Measurements from ENCODE around the gene LIAS. TPM values are rescaled to one million over a fixed set of nuclear protein-coding genes. Genes with fewer than 3 reads are reported as not detected.
A peak's percentile ranks its signal among the peaks of the same experiment; 100 is the strongest.

LIAS gene
- total and polyA plus RNA-seq, 4 donors = 7.1 to 9.7 (median 9.5) TPM

DNA sequence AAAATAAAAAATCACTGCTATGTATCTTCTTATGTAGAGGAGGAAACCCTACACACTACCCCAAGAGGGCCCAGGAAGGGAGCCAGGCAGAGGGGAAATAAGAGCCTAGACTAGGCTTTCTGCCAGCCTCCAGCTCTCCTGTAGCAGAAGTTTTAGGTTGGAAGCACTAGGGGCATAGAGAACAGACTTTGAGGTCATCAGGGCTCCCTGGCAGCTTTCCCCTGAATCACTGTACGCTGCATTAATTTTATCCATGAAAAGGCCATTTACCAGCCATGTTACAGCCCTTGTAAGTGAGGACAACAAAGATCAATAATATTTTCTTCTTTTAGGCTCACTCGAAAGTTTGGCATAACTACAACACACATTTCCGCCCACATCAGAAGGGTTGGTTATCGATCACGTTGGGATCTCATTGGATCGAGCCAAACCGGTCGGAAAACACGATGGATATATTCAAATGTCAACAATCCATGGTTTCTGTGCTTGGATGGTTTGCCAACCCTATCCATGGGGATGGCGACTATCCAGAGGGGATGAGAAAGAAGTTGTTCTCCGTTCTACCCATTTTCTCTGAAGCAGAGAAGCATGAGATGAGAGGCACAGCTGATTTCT, 24.9 kb upstream of the LIAS start:
- Histone ChIP-seq H3K9ac (ENCODE audit: low read depth in 1 of 2, low read length in 2 of 2) (no peak overlapping the region), H3K9me3 (ENCODE audit: control insufficient read depth in 4 of 4, low read length in 3 of 4) (no peaks in the 10 kb centered on the region), H3K27ac (ENCODE audit: low read depth in 1 of 2, low read length in 2 of 2) (peak overlapping the region in 1 of 2 donors; percentile 55), H3K36me3 (ENCODE audit: control insufficient read depth in 4 of 4, insufficient read depth in 3 of 4, low read depth in 1 of 4, low read length in 3 of 4) (peaks cover 0 to 4% (median 1%) of the 10 kb centered on the region in 4 donors), H3K4me1 (ENCODE audit: control insufficient read depth in 4 of 4, insufficient read depth in 4 of 4, low read length in 3 of 4) (peaks cover 5 to 54% (median 35%) of the 10 kb centered on the region in 4 donors), H3K27me3 (ENCODE audit: control insufficient read depth in 4 of 4, insufficient read depth in 4 of 4, low read length in 3 of 4) (no peaks in the 10 kb centered on the region), H3K4me3 (ENCODE audit: low read depth in 1 of 3, low read length in 3 of 3) (peak overlapping the region; percentile 3 to 45 (median 27))
- WGBS = 38% methylated on average over 11 of the region's 11 CpGs
- TF ChIP-seq YY1 (IDR thresholded peaks at IDR 0.05) (peak; percentile 89), TAF1 (conservative IDR thresholded peaks at IDR 0.05) (peak; percentile 38), SP1 (IDR thresholded peaks at IDR 0.05) (peak; percentile 55), RXRA (IDR thresholded peaks at IDR 0.05) (peak; percentile 66 to 81), FOXA2 (IDR thresholded peaks at IDR 0.05) (peak; percentile 61), JUND (IDR thresholded peaks at IDR 0.05) (peak in 1 of 2 donors; percentile 58), HNF4A (conservative IDR thresholded peaks at IDR 0.05) (peak in 1 of 2 donors; percentile 69), FOXA1 (IDR thresholded peaks at IDR 0.05) (peak; percentile 72), HNF4G (IDR thresholded peaks at IDR 0.05) (no peak), NR2F2 (IDR thresholded peaks at IDR 0.05) (no peak), RAD21 (IDR thresholded peaks at IDR 0.05) (peak; percentile 55 to 68), EGR1 (IDR thresholded peaks at IDR 0.05; ENCODE audit: low read depth in 2 of 2) (peak; percentile 64 to 65)
- TF ChIP-seq, protein P1, sequence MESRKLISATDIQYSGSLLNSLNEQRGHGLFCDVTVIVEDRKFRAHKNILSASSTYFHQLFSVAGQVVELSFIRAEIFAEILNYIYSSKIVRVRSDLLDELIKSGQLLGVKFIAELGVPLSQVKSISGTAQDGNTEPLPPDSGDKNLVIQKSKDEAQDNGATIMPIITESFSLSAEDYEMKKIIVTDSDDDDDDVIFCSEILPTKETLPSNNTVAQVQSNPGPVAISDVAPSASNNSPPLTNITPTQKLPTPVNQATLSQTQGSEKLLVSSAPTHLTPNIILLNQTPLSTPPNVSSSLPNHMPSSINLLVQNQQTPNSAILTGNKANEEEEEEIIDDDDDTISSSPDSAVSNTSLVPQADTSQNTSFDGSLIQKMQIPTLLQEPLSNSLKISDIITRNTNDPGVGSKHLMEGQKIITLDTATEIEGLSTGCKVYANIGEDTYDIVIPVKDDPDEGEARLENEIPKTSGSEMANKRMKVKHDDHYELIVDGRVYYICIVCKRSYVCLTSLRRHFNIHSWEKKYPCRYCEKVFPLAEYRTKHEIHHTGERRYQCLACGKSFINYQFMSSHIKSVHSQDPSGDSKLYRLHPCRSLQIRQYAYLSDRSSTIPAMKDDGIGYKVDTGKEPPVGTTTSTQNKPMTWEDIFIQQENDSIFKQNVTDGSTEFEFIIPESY (IDR thresholded peaks at IDR 0.05) = no peak
- TF ChIP-seq, protein P2, sequence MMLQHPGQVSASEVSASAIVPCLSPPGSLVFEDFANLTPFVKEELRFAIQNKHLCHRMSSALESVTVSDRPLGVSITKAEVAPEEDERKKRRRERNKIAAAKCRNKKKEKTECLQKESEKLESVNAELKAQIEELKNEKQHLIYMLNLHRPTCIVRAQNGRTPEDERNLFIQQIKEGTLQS (IDR thresholded peaks at IDR 0.05) = no peak
- TF ChIP-seq, protein P3, sequence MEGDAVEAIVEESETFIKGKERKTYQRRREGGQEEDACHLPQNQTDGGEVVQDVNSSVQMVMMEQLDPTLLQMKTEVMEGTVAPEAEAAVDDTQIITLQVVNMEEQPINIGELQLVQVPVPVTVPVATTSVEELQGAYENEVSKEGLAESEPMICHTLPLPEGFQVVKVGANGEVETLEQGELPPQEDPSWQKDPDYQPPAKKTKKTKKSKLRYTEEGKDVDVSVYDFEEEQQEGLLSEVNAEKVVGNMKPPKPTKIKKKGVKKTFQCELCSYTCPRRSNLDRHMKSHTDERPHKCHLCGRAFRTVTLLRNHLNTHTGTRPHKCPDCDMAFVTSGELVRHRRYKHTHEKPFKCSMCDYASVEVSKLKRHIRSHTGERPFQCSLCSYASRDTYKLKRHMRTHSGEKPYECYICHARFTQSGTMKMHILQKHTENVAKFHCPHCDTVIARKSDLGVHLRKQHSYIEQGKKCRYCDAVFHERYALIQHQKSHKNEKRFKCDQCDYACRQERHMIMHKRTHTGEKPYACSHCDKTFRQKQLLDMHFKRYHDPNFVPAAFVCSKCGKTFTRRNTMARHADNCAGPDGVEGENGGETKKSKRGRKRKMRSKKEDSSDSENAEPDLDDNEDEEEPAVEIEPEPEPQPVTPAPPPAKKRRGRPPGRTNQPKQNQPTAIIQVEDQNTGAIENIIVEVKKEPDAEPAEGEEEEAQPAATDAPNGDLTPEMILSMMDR (IDR thresholded peaks at IDR 0.05; ENCODE audit: low read depth, low read length, missing input control) = no peak
- TF ChIP-seq, protein P4, sequence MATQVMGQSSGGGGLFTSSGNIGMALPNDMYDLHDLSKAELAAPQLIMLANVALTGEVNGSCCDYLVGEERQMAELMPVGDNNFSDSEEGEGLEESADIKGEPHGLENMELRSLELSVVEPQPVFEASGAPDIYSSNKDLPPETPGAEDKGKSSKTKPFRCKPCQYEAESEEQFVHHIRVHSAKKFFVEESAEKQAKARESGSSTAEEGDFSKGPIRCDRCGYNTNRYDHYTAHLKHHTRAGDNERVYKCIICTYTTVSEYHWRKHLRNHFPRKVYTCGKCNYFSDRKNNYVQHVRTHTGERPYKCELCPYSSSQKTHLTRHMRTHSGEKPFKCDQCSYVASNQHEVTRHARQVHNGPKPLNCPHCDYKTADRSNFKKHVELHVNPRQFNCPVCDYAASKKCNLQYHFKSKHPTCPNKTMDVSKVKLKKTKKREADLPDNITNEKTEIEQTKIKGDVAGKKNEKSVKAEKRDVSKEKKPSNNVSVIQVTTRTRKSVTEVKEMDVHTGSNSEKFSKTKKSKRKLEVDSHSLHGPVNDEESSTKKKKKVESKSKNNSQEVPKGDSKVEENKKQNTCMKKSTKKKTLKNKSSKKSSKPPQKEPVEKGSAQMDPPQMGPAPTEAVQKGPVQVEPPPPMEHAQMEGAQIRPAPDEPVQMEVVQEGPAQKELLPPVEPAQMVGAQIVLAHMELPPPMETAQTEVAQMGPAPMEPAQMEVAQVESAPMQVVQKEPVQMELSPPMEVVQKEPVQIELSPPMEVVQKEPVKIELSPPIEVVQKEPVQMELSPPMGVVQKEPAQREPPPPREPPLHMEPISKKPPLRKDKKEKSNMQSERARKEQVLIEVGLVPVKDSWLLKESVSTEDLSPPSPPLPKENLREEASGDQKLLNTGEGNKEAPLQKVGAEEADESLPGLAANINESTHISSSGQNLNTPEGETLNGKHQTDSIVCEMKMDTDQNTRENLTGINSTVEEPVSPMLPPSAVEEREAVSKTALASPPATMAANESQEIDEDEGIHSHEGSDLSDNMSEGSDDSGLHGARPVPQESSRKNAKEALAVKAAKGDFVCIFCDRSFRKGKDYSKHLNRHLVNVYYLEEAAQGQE (IDR thresholded peaks at IDR 0.05) = peak; percentile 16
- TF ChIP-seq, protein P5, sequence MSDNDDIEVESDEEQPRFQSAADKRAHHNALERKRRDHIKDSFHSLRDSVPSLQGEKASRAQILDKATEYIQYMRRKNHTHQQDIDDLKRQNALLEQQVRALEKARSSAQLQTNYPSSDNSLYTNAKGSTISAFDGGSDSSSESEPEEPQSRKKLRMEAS (IDR thresholded peaks at IDR 0.05) = peak; percentile 68
- DNase-seq (ENCODE audit: low spot score) = no peak
